GM12872 (cell line): ENCODE measurements around the gene STX1B.

Experiments
- CTCF ChIP-seq: IDR thresholded peaks from 3 replicates; pipeline ENCODE4 v1.5.1; 2011; ENCODE audit warnings: low read depth, mild to moderate bottlenecking, low read length, moderate library complexity; ENCODE audit not compliant: insufficient read depth

STX1B gene

DNA sequence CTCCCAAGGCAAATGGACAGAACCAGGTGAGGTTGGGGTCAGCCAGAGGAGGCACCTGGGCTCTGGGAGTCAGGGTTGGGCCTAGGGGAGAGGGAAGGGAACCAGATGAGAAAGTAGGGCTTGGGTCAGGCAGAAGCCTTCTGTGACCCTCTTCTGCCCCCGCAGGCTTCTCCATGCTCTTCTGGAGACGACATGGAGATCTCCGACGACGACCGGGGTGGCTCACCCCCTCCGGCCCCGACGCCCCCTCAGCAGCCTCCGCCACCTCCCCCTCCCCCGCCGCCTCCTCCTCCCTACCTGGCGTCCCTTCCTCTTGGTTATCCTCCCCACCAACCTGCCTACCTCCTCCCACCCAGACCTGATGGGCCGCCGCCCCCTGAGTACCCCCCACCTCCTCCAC lies 45.0 kb downstream of the STX1B start:
- no peak for TF ChIP-seq CTCF

- no peak for TF ChIP-seq CTCF
Observed at GRCh38 chr16:30964574-30965226, 45.7 kb downstream of the STX1B start.

DNA sequence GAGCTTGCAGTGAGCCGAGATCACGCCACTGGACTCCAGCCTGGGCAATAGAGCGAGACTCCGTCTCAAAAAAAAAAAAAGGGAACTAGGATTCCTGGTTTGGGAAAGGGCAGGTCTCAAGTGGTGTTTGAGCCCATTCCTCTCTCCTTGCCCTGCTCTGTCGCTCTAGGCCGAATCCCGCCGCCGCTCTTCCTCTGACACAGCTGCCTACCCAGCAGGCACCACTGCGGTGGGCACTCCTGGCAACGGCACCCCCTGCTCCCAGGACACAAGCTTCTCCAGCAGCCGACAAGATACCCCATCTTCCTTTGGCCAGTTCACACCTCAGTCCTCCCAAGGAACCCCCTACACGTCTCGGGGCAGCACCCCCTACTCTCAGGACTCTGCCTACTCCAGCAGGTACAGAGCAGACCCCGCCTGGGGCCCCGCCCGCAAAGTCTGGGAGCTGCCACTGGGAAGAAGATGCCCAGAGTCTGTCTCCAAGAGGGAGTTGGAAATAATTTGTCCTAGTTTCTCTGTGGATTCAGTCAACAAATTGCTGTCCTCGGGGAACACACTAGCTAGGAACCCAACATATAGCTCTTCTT lies 46.4 kb downstream of the STX1B start:
- TF ChIP-seq CTCF = no peak

DNA sequence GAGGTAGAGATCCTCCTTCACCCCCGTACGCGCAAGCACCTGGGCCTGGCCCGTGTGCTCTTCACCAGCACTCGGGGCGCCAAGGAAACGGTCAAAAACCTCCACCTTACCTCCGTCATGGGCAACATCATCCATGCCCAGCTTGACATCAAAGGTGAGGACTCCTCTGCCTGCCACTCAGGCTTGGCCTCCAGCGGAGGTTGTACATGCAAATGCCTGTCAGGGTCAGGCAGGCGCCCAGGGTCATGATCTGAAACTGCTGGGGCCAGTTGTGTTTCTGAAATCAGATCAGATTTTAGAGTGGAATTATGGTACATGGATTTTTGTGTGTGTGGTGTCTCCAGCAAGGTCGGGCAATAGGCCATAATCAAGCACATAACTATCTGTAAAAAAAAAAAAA lies 49.1 kb downstream of the STX1B start:
- TF ChIP-seq CTCF = no peak

- no peak for TF ChIP-seq CTCF
Observed at GRCh38 chr16:30958175-30959079, 52.0 kb downstream of the STX1B start.

- TF ChIP-seq CTCF = no peak
Observed at GRCh38 chr16:30957456-30958174, 52.8 kb downstream of the STX1B start, which contains the start of gene SETD1A. Gene SETD1A, plus strand, starts transcription at chr16:30957754. Its CDS starts 978 bp downstream, at chr16:30958732.
